Activated CD8-positive, alpha-beta memory T cell treated with anti-CD3 and anti-CD28 coated beads, Interleukin-2, amount 50 U/mL, for 4 hours (primary cell): ENCODE results near the gene ADISSP.

Experiments
- DNase-seq: peaks from one replicate; pipeline ENCODE4 v3.0.0-alpha.2; 2020

Gene ADISSP

DNA sequence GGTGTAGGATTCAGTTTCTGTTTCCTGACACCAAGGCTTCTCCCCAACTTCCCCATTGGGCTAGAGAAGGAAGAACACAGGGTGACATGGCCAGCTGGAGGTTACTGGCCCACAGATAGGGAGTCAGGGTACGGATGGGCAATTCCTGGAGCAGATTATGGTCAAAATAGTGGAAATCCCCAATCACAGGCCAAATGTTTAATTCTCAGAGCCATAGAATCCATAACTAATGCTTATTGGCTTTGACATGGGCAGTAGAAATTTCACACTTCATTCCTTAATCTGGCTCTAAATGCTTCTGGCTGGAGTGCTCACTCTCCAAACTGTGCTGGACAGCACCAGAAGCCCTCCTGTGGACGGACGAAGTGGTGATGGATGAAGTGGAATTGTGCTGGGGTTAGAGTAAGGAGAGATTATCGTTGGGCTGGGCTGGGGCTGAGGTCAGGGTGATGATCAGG is 56.0 kb downstream of the ADISSP start:
- no peak for DNase-seq

DNA sequence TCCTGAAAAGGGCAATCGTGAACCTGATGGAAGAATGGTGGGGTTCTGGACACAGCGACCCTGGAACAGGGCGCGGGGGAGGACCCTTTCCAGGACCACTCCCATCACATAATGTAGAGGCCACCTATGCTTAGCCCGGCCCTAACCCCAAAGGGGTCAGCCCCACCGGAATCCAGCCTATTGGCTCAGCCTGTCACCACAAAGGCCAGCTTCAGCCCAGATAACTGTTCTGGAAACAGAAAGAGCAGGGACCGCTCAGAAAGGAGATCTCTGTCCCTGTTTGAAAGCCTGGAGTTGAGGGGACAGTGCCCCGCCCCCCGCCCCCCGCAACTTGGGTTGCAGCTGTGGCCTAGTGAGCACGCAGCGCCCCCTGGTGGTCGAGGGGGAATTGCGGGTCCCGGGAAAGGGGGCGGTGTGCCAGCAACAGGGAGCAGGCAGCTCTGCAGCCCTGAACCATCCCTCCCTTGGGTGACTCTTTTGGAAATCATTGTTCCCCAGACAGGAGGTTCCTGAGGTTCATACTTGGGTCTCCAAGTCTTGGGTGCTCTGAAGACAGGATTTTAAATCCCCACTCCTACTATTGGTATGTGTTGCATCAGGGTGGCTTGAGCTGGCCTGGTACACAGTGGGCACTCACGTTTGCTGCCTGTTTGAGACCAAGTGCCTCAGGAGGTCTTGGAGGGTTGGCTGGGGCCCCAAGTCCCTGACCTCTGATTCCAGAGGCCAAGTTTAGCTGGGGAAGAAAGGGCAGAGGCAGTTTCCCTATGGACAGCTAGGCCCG is 56.7 kb downstream of the ADISSP start:
- DNase-seq: peak; percentile 78

DNA sequence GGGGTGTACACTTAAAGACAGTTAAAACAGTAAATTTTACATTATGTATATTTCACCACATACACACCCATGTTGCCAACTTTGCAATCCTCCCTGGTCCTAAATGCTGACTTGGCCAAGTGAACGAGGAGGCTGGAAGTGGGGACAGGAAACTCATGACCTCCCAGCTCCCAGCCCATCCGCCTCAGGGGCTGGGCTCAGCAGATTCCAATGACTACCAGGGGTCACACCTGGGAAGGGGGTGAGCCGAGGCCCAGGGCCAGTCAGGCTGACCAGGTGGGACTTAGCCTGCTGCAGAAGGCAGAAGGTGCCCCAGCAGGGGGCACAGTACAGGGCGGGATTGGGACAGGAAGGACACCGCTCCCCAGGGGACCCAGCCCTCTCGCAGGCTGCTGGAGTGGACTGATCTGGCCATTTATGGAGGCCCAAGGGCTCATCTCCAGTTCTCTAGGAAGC is 57.5 kb downstream of the ADISSP start:
- no peak for DNase-seq

DNA sequence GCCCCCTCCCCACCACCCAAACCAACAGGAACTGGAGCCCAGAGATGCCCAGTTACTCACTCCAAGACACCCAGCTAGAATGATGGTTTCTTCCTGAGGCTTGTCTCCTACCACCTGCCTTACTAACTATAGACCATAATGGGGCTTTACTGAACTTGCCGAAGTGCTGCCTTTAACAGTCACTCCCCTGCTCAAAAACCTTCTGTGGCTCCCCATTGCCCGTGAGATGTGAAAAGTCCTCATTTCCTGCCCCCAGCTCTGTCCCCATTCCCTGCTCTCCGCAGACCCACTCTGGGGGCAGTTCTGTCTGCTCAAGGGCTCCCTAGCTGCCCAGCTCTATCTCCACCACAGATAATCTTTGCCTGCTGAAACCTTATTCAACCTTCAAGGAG is 60.0 kb downstream of the ADISSP start:
- no peak for DNase-seq

DNA sequence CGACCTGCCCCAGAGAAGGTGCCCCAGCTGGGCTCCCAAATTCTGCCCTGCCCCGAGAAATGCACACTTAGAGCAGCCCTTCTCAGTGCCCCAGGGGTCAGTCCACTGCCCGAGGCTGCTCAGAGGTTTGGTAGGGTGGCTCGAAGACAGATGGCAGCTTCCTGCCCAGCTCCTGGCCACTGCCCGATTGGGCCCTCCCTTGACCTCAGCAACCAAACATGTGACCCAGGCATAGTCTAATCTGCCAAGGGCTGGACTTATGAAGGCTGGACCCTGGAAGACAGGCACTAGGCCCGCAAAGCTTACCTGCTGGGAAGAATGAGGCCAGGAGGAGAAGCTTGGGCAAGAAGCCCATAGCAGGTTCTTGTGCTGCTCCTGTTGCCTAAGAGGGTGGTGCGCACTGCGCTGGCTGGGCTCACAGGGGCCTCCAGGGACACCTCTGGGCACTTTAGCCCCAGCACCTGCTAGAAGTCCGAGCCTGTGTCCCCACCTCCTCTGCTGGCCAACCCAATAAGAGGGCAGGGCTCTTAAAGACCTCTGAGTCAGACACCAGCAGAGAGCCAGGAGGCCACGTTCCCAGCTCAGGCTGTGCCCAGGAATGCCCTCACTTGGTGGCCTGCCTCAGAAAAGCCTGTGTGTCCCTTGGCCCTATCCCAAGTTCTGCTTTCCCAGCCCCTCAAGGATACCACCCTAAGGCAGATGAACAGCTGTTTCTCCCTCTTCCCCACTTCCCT is 60.6 kb downstream of the ADISSP start:
- no peak for DNase-seq

DNA sequence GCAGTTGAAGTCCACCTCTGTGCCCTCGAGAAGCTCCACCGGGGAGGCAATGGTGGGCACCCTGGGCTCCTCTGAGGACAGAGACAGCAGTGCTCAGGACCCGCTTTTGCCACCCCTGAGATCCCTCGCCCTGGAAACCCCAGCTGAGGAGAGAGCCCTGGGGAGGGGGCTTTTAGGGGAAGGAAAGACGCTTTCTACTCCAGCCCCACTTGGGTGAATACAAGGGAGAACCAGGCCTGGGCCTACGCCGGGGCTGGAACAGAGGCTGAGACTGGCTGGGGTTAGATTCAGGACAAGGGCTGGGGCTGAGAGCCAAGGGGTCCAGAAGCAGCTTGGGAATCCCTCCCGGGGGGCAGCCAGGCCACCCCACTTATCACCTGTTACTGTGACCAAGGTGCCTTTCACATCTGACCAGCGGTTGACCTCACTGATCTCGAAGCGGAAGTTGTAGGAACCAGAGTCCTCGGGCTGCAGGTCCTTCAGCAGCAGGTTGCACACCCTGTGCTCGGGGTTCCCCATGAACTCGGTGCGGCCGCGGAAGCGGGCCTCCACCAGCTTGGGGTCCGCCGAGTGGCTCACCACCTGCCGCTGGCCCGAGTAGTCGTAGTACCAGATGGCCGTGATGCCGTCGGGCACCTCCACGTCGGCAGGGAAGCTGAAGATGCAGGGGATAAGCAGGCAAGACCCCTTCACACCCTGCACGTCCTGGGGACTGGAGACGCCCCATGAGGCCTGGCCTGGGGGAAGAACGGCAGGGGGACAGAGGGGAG is 61.4 kb downstream of the ADISSP start:
- no peak for DNase-seq

DNA sequence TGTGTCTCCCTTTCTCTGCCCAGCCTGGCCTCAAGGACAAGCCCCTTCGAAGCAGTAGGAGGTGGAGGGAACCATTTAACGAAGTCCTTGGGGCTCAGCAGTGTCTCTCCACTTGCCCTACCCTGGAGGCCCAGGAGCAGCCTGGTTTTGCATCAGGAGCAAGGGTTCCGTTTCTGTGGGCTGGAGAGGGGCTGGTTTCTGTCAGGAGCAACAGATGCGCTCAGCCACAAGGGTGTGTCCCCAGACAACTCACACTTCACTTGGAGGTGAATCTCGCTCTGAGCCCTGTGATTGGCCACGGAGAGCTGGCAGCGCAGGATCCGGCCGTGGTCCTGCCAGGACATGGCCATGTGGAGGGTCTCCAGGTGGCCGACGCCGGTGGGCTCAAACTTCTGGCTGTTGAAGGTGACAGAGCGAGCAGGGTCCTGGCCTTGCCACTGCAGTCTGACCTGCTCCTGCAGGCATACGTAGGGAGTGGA is 62.0 kb downstream of the ADISSP start:
- DNase-seq: no peak

DNA sequence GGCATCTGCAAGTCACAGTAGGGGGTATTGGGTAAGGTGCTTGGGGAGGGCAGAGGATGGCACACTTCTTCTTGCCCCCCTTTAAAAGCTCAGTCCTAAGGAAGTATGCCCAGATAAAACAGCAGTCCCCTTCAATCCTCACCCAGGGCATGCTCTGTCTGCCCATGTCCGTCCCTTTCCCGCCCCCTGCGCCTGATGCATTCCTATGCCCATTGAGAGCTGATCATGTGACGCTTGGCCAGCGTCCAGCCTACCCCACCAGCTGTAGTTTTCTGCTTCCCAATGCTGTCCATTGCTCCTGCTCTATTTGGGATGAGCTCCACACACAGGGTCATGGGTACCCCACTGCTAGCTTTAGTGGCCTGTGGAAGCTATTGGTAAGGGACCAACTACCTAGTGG is 63.5 kb downstream of the ADISSP start:
- DNase-seq: no peak
